HepG2 (cell line): Measurements from ENCODE around the gene CBX5. TPM values are rescaled to one million over a fixed set of nuclear protein-coding genes. Genes with fewer than 3 reads are reported as not detected.

Source experiments
- ATAC-seq: fragments of 200-7000 bp; cut with Tn5 transposase; 3 replicates; pipeline ENCODE4 v1.9.1; 2020; ENCODE audit warnings: mild to moderate bottlenecking, moderate library complexity
- BruUV-seq: library from RNA; stranded (reverse); fragments of 400-500 nt; replicated peaks from 2 replicates; lab custom pipeline; 2021; lab: Mats Ljungman, UMichigan
- CTCF ChIA-PET: fragments of 300-600 bp; formaldehyde crosslinking; extraction: SDS; loops from one replicate; lab custom pipeline; 2021; ENCODE audit warnings: low total read pairs, inconsistent platforms, low intra/inter-chr PET ratio; lab: Yijun Ruan, JAX
- POLR2A ChIA-PET: fragments of 350-600 bp; sonication (Branson Sonifier 250); formaldehyde crosslinking; loops from one replicate; lab custom pipeline; 2020; ENCODE audit warnings: antibody characterized with exemption, inconsistent platforms; lab: Yijun Ruan, JAX
- DNase-seq: peaks from one replicate; pipeline ENCODE4 v3.0.0-alpha.2; 2015; ENCODE audit warnings: low spot score
- FAIRE-seq: peaks from 3 replicates; lab custom pipeline; 2011; peaks lifted over from hg19 to GRCh38; lab: Jason Lieb, UNC
- H2AFZ ChIP-seq: one replicate; pipeline ENCODE4 v1.6.1; 2011; ENCODE audit warnings: low read length, inconsistent platforms
- H3K27ac ChIP-seq: fragments of 300-600 bp; 3 replicates; pipeline ENCODE4 v1.8.0; 2011; ENCODE audit warnings: mixed run types, mild to moderate bottlenecking, mixed read lengths, low read length, inconsistent platforms; ENCODE audit not compliant: insufficient read depth; ENCODE audit errors: extremely low read length
- H3K27me3 ChIP-seq, 2 experiments: fragments of 200-600 bp in 1 of 2; 2 replicates in 1 of 2; 3 replicates in 1 of 2; pipeline versions ENCODE4 v1.6.0 to v1.8.0; 2011; ENCODE audit warnings: low read length in 2 of 2, mild to moderate bottlenecking in 2 of 2, moderate library complexity in 2 of 2, inconsistent platforms in 1 of 2; ENCODE audit not compliant: insufficient read depth in 2 of 2, control insufficient read depth in 1 of 2
- H3K36me3 ChIP-seq, 2 experiments: fragments of 200-600 bp in 1 of 2; replicated peaks in 1 of 2; 2 replicates in 1 of 2; 3 replicates in 1 of 2; pipeline versions ENCODE4 v1.5.1 to v1.8.0; 2011; ENCODE audit warnings: low read length in 2 of 2, inconsistent platforms in 1 of 2; ENCODE audit not compliant: insufficient read depth in 2 of 2, control insufficient read depth in 1 of 2
- H3K4me1 ChIP-seq: 2 replicates; pipeline ENCODE4 v1.5.1; 2012; ENCODE audit warnings: low read length, inconsistent platforms; ENCODE audit not compliant: insufficient read depth
- H3K4me2 ChIP-seq: 2 replicates; pipeline ENCODE4 v1.6.0; 2011; ENCODE audit warnings: low read depth, low read length, inconsistent platforms
- H3K4me3 ChIP-seq, 3 experiments: fragments of 200-600 bp in 1 of 3; sonication (generic), shearing (Covaris generic) in 1 of 3; replicated peaks in 1 of 3; 2 replicates each; pipeline ENCODE4 v1.5.1; 2011 to 2016; ENCODE audit warnings: low read length in 3 of 3, inconsistent platforms in 2 of 3, low read depth in 2 of 3, mild to moderate bottlenecking in 2 of 3, control low read depth in 1 of 3, mixed read lengths in 1 of 3; ENCODE audit not compliant: insufficient read depth in 1 of 3
- H3K79me2 ChIP-seq: one replicate; pipeline ENCODE4 v1.6.1; 2011; ENCODE audit warnings: low read length, inconsistent platforms; ENCODE audit not compliant: insufficient read depth
- H3K9ac ChIP-seq: 2 replicates; pipeline ENCODE4 v1.6.0; 2011; ENCODE audit warnings: mild to moderate bottlenecking, low read depth, low read length, inconsistent platforms; ENCODE audit not compliant: insufficient read depth
- H3K9me3 ChIP-seq: 2 replicates; pipeline ENCODE4 v1.5.1; 2012; ENCODE audit warnings: mild to moderate bottlenecking, low read length
- H4K20me1 ChIP-seq: 2 replicates; pipeline ENCODE4 v1.6.0; 2011; ENCODE audit warnings: inconsistent platforms, mild to moderate bottlenecking, low read length, moderate library complexity; ENCODE audit not compliant: insufficient read depth
- CREB1 ChIP-seq, 2 experiments: fragments of 450-650 bp in 1 of 2; IDR thresholded peaks; 2 replicates each; pipeline ENCODE4 v1.6.1; 2016 to 2017; ENCODE audit warnings: control low read depth in 1 of 2, mild to moderate bottlenecking in 1 of 2, missing compliant biosample characterization in 1 of 2, missing genetic modification characterization in 1 of 2
- GTF2F1 ChIP-seq: fragments of 150-350 bp; IDR thresholded peaks from 2 replicates; pipeline ENCODE4 v1.6.1; 2014; ENCODE audit warnings: low read length
- KAT2B ChIP-seq: fragments of 150-350 bp; IDR thresholded peaks from 2 replicates; pipeline ENCODE4 v1.6.1; 2014; ENCODE audit warnings: low read depth, low read length, borderline replicate concordance
- MAZ ChIP-seq, 2 experiments: sonication (generic) in 1 of 2; formaldehyde crosslinking in 1 of 2; IDR thresholded peaks; 2 replicates each; pipeline versions ENCODE4 v1.5.0 to v1.6.1; 2012 to 2020; ENCODE audit warnings: low read depth in 2 of 2, mild to moderate bottlenecking in 2 of 2, borderline replicate concordance in 1 of 2, improper control_type of control experiment in 1 of 2, low read length in 1 of 2, missing genetic modification reagents in 1 of 2, moderate library complexity in 1 of 2
- NCOA1 ChIP-seq: sonication (generic); formaldehyde crosslinking; IDR thresholded peaks from 2 replicates; pipeline ENCODE4 v1.9.0; 2021; ENCODE audit warnings: missing genetic modification reagents
- NFKB2 ChIP-seq: sonication (generic); formaldehyde crosslinking; IDR thresholded peaks from 2 replicates; pipeline ENCODE4 v1.4.0; 2020; ENCODE audit warnings: missing genetic modification reagents, borderline replicate concordance
- RAD21 ChIP-seq: fragments of 450-650 bp; formaldehyde crosslinking; IDR thresholded peaks from 2 replicates; pipeline ENCODE4 v1.5.0; 2020; ENCODE audit warnings: mild to moderate bottlenecking
- SOX13 ChIP-seq, 3 experiments: fragments of 450-650 bp in 1 of 3; sonication (generic) in 1 of 3; formaldehyde crosslinking in 1 of 3; IDR thresholded peaks in 2 of 3; conservative IDR thresholded peaks in 1 of 3; 2 replicates each; pipeline versions ENCODE4 v1.5.0 to v1.6.1; 2016 to 2020; ENCODE audit warnings: antibody characterized with exemption in 1 of 3, mild to moderate bottlenecking in 1 of 3, missing compliant biosample characterization in 1 of 3, missing genetic modification reagents in 1 of 3, moderate library complexity in 1 of 3
- SYNCRIP ChIP-seq: fragments of 200-400 bp; formaldehyde crosslinking; IDR thresholded peaks from 2 replicates; pipeline ENCODE4 v1.6.1; 2018; ENCODE audit warnings: mild to moderate bottlenecking, low read depth, low read length; ENCODE audit not compliant: insufficient read depth
- ZBTB21 ChIP-seq: sonication (generic); formaldehyde crosslinking; IDR thresholded peaks from 2 replicates; pipeline ENCODE4 v1.4.0; 2020; ENCODE audit warnings: missing genetic modification reagents
- ZNF282 ChIP-seq: fragments of 450-650 bp; IDR thresholded peaks from 2 replicates; pipeline ENCODE4 v1.6.1; 2018; ENCODE audit not compliant: partially characterized antibody
- WGBS: methylation state at CpG from one replicate; pipeline ENCODE4 v1.1.6; 2017; ENCODE audit warnings: low lambda C conversion rate; 5-methylcytosine and 5-hydroxymethylcytosine counted together
- in situ Hi-C: cut with HindIII; loops from 2 replicates; pipeline ENCODE4 v1.10.0; 2017; ENCODE audit warnings: low pct_unique_long_range_greater_than_20kb; ENCODE audit not compliant: extremely low pct_ligation_motif_present
- intact Hi-C: fragments of 100-400 bp; cut with micrococcal nuclease; formaldehyde crosslinking; loops from one replicate; pipeline ENCODE4 v1.10.0; 2022; ENCODE audit not compliant: unreplicated experiment
- polyA plus RNA-seq, 8 experiments: library from polyadenylated mRNA; depleted of rRNA in 3 of 8; stranded (reverse) in 7 of 8; unstranded in 1 of 8; fragments of >200 nt; fragmentation: Illumina TruSeq in 4 of 8; extraction: Trizol in 4 of 8; gene quantifications; 2 replicates each; pipeline versions ENCODE4 v1.2.1 to v1.2.3, GENCODE V29; 2011 to 2016; ENCODE audit warnings: low read depth in 4 of 8, missing spikeins in 1 of 8, mixed read lengths in 1 of 8; ENCODE audit not compliant: insufficient read depth in 1 of 8
- total RNA-seq, 5 experiments: library from RNA; depleted of rRNA; stranded (reverse); fragments of >200 nt; fragmentation: Illumina TruSeq; extraction: Trizol; gene quantifications; 2 replicates each; pipeline ENCODE4 v1.2.3, GENCODE V29; 2016; ENCODE audit warnings: low read depth in 1 of 5

Gene CBX5
- total and polyA plus RNA-seq, 2 of the 13 experiments (the other 11 are each of a cell fraction or from before 2014, with no cell fraction given): 16.0 to 22.2 TPM

DNA sequence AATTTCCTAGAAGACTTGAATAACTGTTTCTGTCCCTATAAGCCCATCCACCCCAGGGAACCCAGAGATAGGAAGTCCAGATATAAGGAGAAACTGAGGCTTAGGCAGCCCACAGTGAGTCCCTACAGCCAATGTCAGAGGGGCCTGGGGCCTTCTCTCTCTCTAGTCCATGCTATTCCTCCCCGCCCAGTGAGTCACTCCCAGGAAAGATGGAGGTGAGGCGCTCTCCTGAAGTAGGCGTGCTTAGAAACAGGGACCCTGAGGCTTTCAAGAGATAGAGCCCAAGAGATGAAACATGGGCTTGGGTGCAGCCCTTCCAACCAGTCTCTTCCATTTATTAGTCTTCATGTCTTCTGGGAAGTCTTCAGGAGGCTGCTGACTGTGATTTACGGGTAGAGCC lies 88.8 kb downstream of the CBX5 start:
- in situ Hi-C loops: loop anchor here (5.0 kb wide), 1 partner anchor 159 kb away; the partner anchor contains the start of gene HOXC5
- no TSS peak for BruUV-seq
- ChIA-PET CTCF (interaction anchor here (1.0 to 2.5 kb wide), 7 partner anchors 10 to 489 kb away, joined by 3 to 29 read pairs (median 6); partner anchors contain the start of genes HOXC5 and HOXC8), POLR2A (no interaction called here)
- H3K27ac ChIP-seq: no peak overlapping the region
- peaks cover 0 to 4% of the 10 kb centered on the region in 2 experiments; a peak in 1 of 5 replicates for H3K27me3 ChIP-seq
- FAIRE-seq (no peak), DNase-seq (no peak), ATAC-seq (no peak)
- TF ChIP-seq ZNF282: no peak
- no peak for TF ChIP-seq GTF2F1
- TF ChIP-seq RAD21 (CRISPR knock-in tag): no peak
- no peak for TF ChIP-seq ZBTB21
- no peak for TF ChIP-seq KAT2B
- TF ChIP-seq SOX13 (IDR thresholded peaks at IDR 0.05): no peak
- TF ChIP-seq SOX13 (CRISPR knock-in tag; conservative IDR thresholded peaks at IDR 0.05 in 1 of 2, IDR thresholded peaks at IDR 0.05 in 1 of 2): no peak
- no peak for TF ChIP-seq CREB1 (IDR thresholded peaks at IDR 0.05)
- TF ChIP-seq CREB1 (CRISPR knock-in tag; IDR thresholded peaks at IDR 0.05): no peak
- TF ChIP-seq SYNCRIP: no peak
- TF ChIP-seq NCOA1 (CRISPR knock-in tag): no peak
- no peak for TF ChIP-seq NFKB2 (CRISPR knock-in tag)
- no peak for TF ChIP-seq MAZ (IDR thresholded peaks at IDR 0.05; ENCODE audit: borderline replicate concordance, low read depth, low read length)
- TF ChIP-seq MAZ (CRISPR knock-in tag; IDR thresholded peaks at IDR 0.05; ENCODE audit: low read depth): no peak
- H3K9me3 ChIP-seq: no peaks in the 10 kb centered on the region
- 49% methylated on average over 3 of the region's 4 CpGs for whole genome bisulfite sequencing
- intact Hi-C loops: loop anchor here (1.0 kb wide), 2 partner anchors 159 to 185 kb away; no protein-coding TSS in a partner anchor
- H3K36me3 ChIP-seq: peaks cover 0 to 2% of the 10 kb centered on the region in 2 experiments; a peak in 1 of 5 replicates
- H3K4me1 ChIP-seq: peaks cover 38% of the 10 kb centered on the region
- H3K4me3 ChIP-seq: no peak overlapping the region
- H3K9ac ChIP-seq: no peak overlapping the region
- H3K79me2 ChIP-seq: no peaks in the 10 kb centered on the region
- H2AFZ ChIP-seq: no peak overlapping the region
- no peaks in the 10 kb centered on the region for H4K20me1 ChIP-seq
- H3K4me2 ChIP-seq: no peak overlapping the region
